NCI-H748 treated with DMSO at 0.1 percent for 48 hours (cell line): ENCODE data around the gene TBC1D7.

Experiments used
- DNase-seq: peaks from one replicate; lab custom pipeline; 2025; lab: John Stamatoyannopoulos, UW

Gene TBC1D7

GRCh38 chr6:13328076-13328874, at the start of gene TBC1D7:
TBC1D7 (minus strand) TSS chr6:13328537; CDS start chr6:13326898, 1,639 bp downstream.
- DNase-seq: peak; percentile 88

- DNase-seq: no peak
These were observed 48.9 kb upstream of the TBC1D7 start for GRCh38 chr6:13377054-13377758.

- no peak for DNase-seq
These were observed 47.1 kb upstream of the TBC1D7 start for GRCh38 chr6:13375360-13375878.

- DNase-seq: no peak
These were observed 45.6 kb upstream of the TBC1D7 start for GRCh38 chr6:13373919-13374318.

- DNase-seq: no peak
These were observed 45.1 kb upstream of the TBC1D7 start for GRCh38 chr6:13373488-13373886.

GRCh38 chr6:13372688-13373487, 44.6 kb upstream of the TBC1D7 start:
- DNase-seq: no peak

GRCh38 chr6:13372076-13372475, 43.7 kb upstream of the TBC1D7 start:
- DNase-seq: no peak

- DNase-seq: no peak
These were observed 43.2 kb upstream of the TBC1D7 start for GRCh38 chr6:13371421-13372072.

GRCh38 chr6:13370623-13371022, 42.3 kb upstream of the TBC1D7 start:
- no peak for DNase-seq

- no peak for DNase-seq
These were observed 41.3 kb upstream of the TBC1D7 start for GRCh38 chr6:13369591-13369990.

- no peak for DNase-seq
These were observed 40.4 kb upstream of the TBC1D7 start for GRCh38 chr6:13368731-13369115.

GRCh38 chr6:13368079-13368730, 39.9 kb upstream of the TBC1D7 start:
- no peak for DNase-seq

GRCh38 chr6:13367396-13367795, 39.1 kb upstream of the TBC1D7 start:
- no peak for DNase-seq

- DNase-seq: no peak
These were observed 37.0 kb upstream of the TBC1D7 start for GRCh38 chr6:13365320-13365719.

GRCh38 chr6:13364842-13365241, 36.5 kb upstream of the TBC1D7 start:
- no peak for DNase-seq

- no peak for DNase-seq
These were observed 34.1 kb upstream of the TBC1D7 start for GRCh38 chr6:13362412-13362811.

- no peak for DNase-seq
These were observed 32.6 kb upstream of the TBC1D7 start for GRCh38 chr6:13360671-13361540.

GRCh38 chr6:13359287-13359686, 30.9 kb upstream of the TBC1D7 start:
- DNase-seq: no peak

- no peak for DNase-seq
These were observed 30.2 kb upstream of the TBC1D7 start for GRCh38 chr6:13358511-13358910.

GRCh38 chr6:13357551-13358075, 29.3 kb upstream of the TBC1D7 start:
- no peak for DNase-seq
